Medulla oblongata (tissue), 1 donor: ENCODE data around the gene DTNA.
"Not testable (repeated sequence)": the region's sequence is repeated elsewhere in the genome, so short reads cannot be mapped to it uniquely, and the experiment has no call there.

Experiments
- DNase-seq: peaks from one replicate; pipeline ENCODE4 v3.0.0-alpha.2; 2015; ENCODE audit errors: extremely low spot score

Gene DTNA

GRCh38 chr18:34723143-34723542 lies 13.0 kb downstream of the DTNA start:
- DNase-seq: no peak

GRCh38 chr18:34725737-34726136 lies 15.6 kb downstream of the DTNA start:
- DNase-seq: not testable (repeated sequence)

- DNase-seq: no peak
These were observed 16.3 kb downstream of the DTNA start for GRCh38 chr18:34726286-34727004.

- DNase-seq: no peak
These were observed 19.2 kb downstream of the DTNA start for GRCh38 chr18:34729264-34729663.

GRCh38 chr18:34729740-34730355 lies 19.8 kb downstream of the DTNA start:
- DNase-seq: no peak

- DNase-seq: no peak
These were observed 20.7 kb downstream of the DTNA start for GRCh38 chr18:34730774-34731173.

GRCh38 chr18:34734056-34734455 lies 24.0 kb downstream of the DTNA start:
- DNase-seq: no peak

- DNase-seq: not testable (repeated sequence)
These were observed 24.4 kb downstream of the DTNA start for GRCh38 chr18:34734526-34734925.

- DNase-seq: no peak
These were observed 28.2 kb downstream of the DTNA start for GRCh38 chr18:34738175-34738894.

GRCh38 chr18:34740101-34740500 lies 30.0 kb downstream of the DTNA start:
- DNase-seq: no peak

GRCh38 chr18:34740724-34741123 lies 30.6 kb downstream of the DTNA start:
- no peak for DNase-seq

GRCh38 chr18:34741401-34741800 lies 31.3 kb downstream of the DTNA start:
- DNase-seq: no peak

- peak; percentile 76 for DNase-seq
These were observed 32.8 kb downstream of the DTNA start for GRCh38 chr18:34742891-34743341.

- no peak for DNase-seq
These were observed 34.5 kb downstream of the DTNA start for GRCh38 chr18:34744569-34744968.

GRCh38 chr18:34746614-34747013 lies 36.5 kb downstream of the DTNA start:
- DNase-seq: no peak

- DNase-seq: no peak
These were observed 39.6 kb downstream of the DTNA start for GRCh38 chr18:34749721-34750120.

GRCh38 chr18:34752056-34752455 lies 42.0 kb downstream of the DTNA start:
- DNase-seq: no peak

- no peak for DNase-seq
These were observed 44.2 kb downstream of the DTNA start for GRCh38 chr18:34754300-34754699.

- DNase-seq: no peak
These were observed 47.6 kb downstream of the DTNA start for GRCh38 chr18:34757666-34758065.

- no peak for DNase-seq
These were observed 48.4 kb downstream of the DTNA start for GRCh38 chr18:34758378-34758948.

- DNase-seq: peak; percentile 60
These were observed 50.3 kb downstream of the DTNA start for GRCh38 chr18:34760444-34760843.

GRCh38 chr18:34764451-34764850 lies 54.4 kb downstream of the DTNA start:
- no peak for DNase-seq
